ENCODE measurements around the gene CAPN11. TPM values are rescaled to one million over a fixed set of nuclear protein-coding genes. Genes with fewer than 3 reads are reported as not detected.
A peak's percentile ranks its signal among the peaks of the same experiment; 100 is the strongest.

Gene CAPN11
- total and polyA plus RNA-seq, 9 of the 15 experiments (the other 6 are each of a cell fraction or from before 2014, with no cell fraction given), result 0.03 to 0.61 (median 0.17) TPM; not detected in 1

DNA sequence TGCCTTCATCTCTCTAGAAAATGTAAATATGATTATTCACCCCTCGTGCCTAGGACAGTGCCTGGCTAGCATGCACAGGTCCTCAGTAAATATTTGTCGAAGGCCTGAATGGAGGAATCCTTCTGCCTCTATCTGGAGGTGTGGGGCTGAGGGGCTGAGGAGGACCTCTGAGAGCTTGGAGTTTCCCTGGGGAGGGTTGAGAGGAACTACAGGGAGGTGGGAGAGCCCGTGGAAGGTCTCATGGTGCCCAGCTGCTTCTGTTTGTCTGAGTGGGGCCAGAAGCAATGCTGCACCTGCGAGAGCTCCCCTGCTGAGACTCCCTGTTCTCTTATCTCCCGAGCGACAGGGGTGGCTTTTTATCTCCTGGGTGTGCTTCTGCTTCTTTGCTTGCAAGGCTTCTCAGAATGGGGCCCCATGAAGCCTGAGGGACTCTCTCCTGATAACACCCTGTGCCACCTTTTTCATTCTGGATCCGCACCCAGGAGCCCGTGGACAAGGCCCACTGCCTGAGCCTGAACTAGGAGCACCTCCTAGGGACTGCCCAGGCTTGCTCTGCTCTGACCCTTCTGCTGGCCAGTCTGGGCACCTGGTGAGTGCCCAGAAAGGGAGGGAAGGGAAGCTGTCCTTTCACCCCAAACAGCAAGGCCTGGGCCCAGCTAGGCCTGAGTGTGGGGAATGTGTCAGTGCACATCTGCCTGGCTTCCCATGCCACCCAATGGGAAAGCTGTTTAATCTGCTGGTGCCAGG lies 67.1 kb downstream of the CAPN11 start (continued):
- TF ChIP-seq, protein P1, sequence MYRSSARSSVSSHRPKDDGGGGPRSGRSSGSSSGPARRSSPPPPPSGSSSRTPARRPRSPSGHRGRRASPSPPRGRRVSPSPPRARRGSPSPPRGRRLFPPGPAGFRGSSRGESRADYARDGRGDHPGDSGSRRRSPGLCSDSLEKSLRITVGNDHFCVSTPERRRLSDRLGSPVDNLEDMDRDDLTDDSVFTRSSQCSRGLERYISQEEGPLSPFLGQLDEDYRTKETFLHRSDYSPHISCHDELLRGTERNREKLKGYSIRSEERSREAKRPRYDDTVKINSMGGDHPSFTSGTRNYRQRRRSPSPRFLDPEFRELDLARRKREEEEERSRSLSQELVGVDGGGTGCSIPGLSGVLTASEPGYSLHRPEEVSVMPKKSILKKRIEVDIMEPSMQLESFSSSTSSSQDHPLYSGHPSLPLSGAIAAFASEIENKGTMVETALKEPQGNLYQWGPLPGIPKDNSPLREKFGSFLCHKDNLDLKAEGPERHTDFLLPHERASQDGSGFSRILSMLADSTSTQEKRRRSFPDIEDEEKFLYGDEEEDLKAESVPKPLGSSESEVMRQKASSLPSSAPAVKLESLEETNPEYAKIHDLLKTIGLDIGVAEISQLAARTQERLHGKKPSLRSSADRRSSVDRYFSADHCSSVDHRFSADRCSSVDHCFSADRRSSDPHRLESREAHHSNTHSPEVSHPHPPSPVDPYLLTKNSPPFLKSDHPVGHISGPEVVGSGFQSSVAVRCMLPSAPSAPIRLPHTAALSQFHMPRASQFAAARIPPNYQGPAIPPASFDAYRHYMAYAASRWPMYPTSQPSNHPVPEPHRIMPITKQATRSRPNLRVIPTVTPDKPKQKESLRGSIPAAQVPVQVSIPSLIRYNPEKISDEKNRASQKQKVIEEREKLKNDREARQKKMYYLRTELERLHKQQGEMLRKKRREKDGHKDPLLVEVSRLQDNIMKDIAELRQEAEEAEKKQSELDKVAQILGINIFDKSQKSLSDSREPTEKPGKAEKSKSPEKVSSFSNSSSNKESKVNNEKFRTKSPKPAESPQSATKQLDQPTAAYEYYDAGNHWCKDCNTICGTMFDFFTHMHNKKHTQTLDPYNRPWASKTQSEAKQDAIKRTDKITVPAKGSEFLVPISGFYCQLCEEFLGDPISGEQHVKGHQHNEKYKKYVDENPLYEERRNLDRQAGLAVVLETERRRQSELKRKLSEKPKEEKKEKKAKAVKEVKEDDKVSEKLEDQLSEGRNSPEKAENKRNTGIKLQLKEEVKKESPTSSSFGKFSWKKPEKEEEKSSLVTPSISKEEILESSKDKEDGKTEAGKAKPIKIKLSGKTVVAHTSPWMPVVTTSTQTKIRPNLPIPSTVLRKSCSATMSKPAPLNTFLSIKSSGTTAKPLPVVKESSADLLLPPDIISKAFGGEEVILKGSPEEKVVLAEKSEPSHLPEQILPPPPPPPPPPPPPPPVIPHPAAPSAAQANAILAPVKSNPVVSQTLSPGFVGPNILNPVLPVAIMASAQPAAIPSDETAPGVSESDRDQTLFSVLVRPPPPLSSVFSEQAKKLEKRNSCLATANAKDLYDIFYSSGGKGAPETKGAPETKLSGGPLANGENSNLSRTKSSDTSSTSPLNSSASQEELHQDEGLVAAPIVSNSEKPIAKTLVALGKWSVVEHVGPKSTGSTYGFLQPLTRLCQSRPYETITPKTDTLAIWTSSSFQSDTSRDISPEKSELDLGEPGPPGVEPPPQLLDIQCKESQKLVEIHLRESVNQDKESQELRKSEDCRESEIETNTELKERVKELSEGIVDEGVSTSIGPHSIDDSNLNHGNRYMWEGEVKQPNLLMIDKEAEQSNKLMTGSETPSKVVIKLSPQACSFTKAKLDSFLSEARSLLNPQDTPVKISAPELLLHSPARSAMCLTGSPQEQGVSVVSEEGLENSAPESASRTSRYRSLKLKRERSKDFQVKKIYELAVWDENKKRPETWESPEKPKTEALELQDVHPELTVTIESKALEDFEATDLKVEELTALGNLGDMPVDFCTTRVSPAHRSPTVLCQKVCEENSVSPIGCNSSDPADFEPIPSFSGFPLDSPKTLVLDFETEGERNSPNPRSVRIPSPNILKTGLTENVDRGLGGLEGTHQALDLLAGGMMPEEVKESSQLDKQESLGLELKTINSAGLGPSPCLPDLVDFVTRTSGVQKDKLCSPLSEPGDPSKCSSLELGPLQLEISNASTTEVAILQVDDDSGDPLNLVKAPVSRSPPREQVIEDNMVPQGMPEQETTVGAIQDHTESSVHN (IDR thresholded peaks at IDR 0.05; ENCODE audit: borderline replicate concordance in 1 of 2, low read depth in 1 of 2), result no peak
- TF ChIP-seq, protein P2, sequence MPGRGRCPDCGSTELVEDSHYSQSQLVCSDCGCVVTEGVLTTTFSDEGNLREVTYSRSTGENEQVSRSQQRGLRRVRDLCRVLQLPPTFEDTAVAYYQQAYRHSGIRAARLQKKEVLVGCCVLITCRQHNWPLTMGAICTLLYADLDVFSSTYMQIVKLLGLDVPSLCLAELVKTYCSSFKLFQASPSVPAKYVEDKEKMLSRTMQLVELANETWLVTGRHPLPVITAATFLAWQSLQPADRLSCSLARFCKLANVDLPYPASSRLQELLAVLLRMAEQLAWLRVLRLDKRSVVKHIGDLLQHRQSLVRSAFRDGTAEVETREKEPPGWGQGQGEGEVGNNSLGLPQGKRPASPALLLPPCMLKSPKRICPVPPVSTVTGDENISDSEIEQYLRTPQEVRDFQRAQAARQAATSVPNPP (IDR thresholded peaks at IDR 0.05; ENCODE audit: borderline replicate concordance, insufficient read depth, insufficient read length), result no peak
- TF ChIP-seq TAL1 (IDR thresholded peaks at IDR 0.05) (peak; percentile 96), PRPF4 (IDR thresholded peaks at IDR 0.05; ENCODE audit: insufficient read depth, low read depth, low read length, poor library complexity, severe bottlenecking) (no peak), PHTF2 (CRISPR knock-in tag; IDR thresholded peaks at IDR 0.05) (no peak), RHOXF2B (CRISPR knock-in tag; conservative IDR thresholded peaks at IDR 0.05) (no peak), ZNF785 (CRISPR knock-in tag; IDR thresholded peaks at IDR 0.05) (no peak), SIN3A (IDR thresholded peaks at IDR 0.05; ENCODE audit: borderline replicate concordance in 2 of 2, control insufficient read depth in 1 of 2, low read depth in 2 of 2, low read length in 2 of 2) (peak in 1 of 2 experiments; percentile 19; a peak in 1 of 4 replicates), SMAD3 (CRISPR knock-in tag; conservative IDR thresholded peaks at IDR 0.05) (peak; percentile 71; the same call in 1 of the 2 replicates), HIVEP1 (CRISPR knock-in tag; IDR thresholded peaks at IDR 0.05) (0 out of 2 replicates have a peak, but pooled peaks have one; percentile 6)
- TF ChIP-seq, protein P3, sequence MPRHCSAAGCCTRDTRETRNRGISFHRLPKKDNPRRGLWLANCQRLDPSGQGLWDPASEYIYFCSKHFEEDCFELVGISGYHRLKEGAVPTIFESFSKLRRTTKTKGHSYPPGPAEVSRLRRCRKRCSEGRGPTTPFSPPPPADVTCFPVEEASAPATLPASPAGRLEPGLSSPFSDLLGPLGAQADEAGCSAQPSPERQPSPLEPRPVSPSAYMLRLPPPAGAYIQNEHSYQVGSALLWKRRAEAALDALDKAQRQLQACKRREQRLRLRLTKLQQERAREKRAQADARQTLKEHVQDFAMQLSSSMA (CRISPR knock-in tag; IDR thresholded peaks at IDR 0.05), result no peak
- TF ChIP-seq, protein P4, sequence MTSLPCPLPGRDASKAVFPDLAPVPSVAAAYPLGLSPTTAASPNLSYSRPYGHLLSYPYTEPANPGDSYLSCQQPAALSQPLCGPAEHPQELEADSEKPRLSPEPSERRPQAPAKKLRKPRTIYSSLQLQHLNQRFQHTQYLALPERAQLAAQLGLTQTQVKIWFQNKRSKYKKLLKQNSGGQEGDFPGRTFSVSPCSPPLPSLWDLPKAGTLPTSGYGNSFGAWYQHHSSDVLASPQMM (CRISPR knock-in tag; IDR thresholded peaks at IDR 0.05), result no peak
- TF ChIP-seq, protein P5, sequence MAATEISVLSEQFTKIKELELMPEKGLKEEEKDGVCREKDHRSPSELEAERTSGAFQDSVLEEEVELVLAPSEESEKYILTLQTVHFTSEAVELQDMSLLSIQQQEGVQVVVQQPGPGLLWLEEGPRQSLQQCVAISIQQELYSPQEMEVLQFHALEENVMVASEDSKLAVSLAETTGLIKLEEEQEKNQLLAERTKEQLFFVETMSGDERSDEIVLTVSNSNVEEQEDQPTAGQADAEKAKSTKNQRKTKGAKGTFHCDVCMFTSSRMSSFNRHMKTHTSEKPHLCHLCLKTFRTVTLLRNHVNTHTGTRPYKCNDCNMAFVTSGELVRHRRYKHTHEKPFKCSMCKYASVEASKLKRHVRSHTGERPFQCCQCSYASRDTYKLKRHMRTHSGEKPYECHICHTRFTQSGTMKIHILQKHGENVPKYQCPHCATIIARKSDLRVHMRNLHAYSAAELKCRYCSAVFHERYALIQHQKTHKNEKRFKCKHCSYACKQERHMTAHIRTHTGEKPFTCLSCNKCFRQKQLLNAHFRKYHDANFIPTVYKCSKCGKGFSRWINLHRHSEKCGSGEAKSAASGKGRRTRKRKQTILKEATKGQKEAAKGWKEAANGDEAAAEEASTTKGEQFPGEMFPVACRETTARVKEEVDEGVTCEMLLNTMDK (IDR thresholded peaks at IDR 0.05; ENCODE audit: borderline replicate concordance, insufficient read depth, low read depth, low read length, poor library complexity, severe bottlenecking), result no peak

Data from K562 (cell line).